ENCODE measurements around the gene NFATC1.

NFATC1 gene

DNA sequence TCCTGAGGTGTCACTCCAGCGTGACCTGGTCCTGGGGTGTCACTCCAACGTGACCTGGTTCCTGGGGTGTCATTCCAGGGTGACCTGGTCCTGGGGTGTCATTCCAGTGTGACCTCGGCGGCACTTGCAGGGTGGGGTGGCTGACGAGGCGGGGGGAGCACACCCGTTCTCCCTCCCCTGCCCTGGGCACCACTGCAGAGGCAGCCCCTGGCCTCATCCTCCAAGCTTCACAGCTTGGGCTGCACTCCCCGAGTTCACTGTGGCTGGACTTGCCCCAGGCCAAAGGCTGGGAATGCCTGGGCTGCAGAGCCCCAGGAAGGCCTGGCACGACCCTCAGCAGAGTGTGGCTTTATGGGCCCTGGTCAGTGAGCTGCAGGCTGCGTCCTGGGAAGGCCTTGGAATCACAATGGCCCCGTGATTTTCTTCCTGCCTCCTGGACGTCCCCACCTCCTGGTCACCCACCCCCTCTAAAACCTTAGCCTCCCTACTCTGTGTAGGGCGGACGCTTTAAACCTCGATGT, 88.3 kb downstream of the NFATC1 start:
- no peak for TF ChIP-seq RARB (CRISPR knock-in tag; IDR thresholded peaks at IDR 0.05)
- TF ChIP-seq, protein P1, sequence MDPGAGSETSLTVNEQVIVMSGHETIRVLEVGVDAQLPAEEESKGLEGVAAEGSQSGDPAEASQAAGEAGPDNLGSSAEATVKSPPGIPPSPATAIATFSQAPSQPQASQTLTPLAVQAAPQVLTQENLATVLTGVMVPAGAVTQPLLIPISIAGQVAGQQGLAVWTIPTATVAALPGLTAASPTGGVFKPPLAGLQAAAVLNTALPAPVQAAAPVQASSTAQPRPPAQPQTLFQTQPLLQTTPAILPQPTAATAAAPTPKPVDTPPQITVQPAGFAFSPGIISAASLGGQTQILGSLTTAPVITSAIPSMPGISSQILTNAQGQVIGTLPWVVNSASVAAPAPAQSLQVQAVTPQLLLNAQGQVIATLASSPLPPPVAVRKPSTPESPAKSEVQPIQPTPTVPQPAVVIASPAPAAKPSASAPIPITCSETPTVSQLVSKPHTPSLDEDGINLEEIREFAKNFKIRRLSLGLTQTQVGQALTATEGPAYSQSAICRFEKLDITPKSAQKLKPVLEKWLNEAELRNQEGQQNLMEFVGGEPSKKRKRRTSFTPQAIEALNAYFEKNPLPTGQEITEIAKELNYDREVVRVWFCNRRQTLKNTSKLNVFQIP (CRISPR knock-in tag; IDR thresholded peaks at IDR 0.05; ENCODE audit: borderline replicate concordance, low read depth) = no peak
- TF ChIP-seq ZNF70 (CRISPR knock-in tag; IDR thresholded peaks at IDR 0.05) = no peak
- TF ChIP-seq ZFP3 (CRISPR knock-in tag; IDR thresholded peaks at IDR 0.05) = no peak
- TF ChIP-seq, protein P2, sequence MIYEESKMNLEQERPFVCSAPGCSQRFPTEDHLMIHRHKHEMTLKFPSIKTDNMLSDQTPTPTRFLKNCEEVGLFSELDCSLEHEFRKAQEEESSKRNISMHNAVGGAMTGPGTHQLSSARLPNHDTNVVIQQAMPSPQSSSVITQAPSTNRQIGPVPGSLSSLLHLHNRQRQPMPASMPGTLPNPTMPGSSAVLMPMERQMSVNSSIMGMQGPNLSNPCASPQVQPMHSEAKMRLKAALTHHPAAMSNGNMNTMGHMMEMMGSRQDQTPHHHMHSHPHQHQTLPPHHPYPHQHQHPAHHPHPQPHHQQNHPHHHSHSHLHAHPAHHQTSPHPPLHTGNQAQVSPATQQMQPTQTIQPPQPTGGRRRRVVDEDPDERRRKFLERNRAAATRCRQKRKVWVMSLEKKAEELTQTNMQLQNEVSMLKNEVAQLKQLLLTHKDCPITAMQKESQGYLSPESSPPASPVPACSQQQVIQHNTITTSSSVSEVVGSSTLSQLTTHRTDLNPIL (CRISPR knock-in tag; IDR thresholded peaks at IDR 0.05; ENCODE audit: low read depth) = no peak
- TF ChIP-seq ZNF8 (CRISPR knock-in tag; IDR thresholded peaks at IDR 0.05) = no peak
- TF ChIP-seq TOX (CRISPR knock-in tag; IDR thresholded peaks at IDR 0.05; ENCODE audit: borderline replicate concordance) = no peak
- no peak for TF ChIP-seq PPARA (CRISPR knock-in tag; IDR thresholded peaks at IDR 0.05; ENCODE audit: borderline replicate concordance)
- no peak for TF ChIP-seq ISL1 (CRISPR knock-in tag; IDR thresholded peaks at IDR 0.05)
- TF ChIP-seq, protein P3, sequence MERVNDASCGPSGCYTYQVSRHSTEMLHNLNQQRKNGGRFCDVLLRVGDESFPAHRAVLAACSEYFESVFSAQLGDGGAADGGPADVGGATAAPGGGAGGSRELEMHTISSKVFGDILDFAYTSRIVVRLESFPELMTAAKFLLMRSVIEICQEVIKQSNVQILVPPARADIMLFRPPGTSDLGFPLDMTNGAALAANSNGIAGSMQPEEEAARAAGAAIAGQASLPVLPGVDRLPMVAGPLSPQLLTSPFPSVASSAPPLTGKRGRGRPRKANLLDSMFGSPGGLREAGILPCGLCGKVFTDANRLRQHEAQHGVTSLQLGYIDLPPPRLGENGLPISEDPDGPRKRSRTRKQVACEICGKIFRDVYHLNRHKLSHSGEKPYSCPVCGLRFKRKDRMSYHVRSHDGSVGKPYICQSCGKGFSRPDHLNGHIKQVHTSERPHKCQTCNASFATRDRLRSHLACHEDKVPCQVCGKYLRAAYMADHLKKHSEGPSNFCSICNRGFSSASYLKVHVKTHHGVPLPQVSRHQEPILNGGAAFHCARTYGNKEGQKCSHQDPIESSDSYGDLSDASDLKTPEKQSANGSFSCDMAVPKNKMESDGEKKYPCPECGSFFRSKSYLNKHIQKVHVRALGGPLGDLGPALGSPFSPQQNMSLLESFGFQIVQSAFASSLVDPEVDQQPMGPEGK (CRISPR knock-in tag; IDR thresholded peaks at IDR 0.05; ENCODE audit: borderline replicate concordance) = no peak
- TF ChIP-seq, protein P4, sequence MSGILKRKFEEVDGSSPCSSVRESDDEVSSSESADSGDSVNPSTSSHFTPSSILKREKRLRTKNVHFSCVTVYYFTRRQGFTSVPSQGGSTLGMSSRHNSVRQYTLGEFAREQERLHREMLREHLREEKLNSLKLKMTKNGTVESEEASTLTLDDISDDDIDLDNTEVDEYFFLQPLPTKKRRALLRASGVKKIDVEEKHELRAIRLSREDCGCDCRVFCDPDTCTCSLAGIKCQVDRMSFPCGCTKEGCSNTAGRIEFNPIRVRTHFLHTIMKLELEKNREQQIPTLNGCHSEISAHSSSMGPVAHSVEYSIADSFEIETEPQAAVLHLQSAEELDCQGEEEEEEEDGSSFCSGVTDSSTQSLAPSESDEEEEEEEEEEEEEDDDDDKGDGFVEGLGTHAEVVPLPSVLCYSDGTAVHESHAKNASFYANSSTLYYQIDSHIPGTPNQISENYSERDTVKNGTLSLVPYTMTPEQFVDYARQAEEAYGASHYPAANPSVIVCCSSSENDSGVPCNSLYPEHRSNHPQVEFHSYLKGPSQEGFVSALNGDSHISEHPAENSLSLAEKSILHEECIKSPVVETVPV (CRISPR knock-in tag; IDR thresholded peaks at IDR 0.05) = no peak
- TF ChIP-seq SNAI2 (CRISPR knock-in tag; IDR thresholded peaks at IDR 0.05) = no peak
- TF ChIP-seq, protein P5, sequence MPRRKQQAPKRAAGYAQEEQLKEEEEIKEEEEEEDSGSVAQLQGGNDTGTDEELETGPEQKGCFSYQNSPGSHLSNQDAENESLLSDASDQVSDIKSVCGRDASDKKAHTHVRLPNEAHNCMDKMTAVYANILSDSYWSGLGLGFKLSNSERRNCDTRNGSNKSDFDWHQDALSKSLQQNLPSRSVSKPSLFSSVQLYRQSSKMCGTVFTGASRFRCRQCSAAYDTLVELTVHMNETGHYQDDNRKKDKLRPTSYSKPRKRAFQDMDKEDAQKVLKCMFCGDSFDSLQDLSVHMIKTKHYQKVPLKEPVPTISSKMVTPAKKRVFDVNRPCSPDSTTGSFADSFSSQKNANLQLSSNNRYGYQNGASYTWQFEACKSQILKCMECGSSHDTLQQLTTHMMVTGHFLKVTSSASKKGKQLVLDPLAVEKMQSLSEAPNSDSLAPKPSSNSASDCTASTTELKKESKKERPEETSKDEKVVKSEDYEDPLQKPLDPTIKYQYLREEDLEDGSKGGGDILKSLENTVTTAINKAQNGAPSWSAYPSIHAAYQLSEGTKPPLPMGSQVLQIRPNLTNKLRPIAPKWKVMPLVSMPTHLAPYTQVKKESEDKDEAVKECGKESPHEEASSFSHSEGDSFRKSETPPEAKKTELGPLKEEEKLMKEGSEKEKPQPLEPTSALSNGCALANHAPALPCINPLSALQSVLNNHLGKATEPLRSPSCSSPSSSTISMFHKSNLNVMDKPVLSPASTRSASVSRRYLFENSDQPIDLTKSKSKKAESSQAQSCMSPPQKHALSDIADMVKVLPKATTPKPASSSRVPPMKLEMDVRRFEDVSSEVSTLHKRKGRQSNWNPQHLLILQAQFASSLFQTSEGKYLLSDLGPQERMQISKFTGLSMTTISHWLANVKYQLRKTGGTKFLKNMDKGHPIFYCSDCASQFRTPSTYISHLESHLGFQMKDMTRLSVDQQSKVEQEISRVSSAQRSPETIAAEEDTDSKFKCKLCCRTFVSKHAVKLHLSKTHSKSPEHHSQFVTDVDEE (CRISPR knock-in tag; IDR thresholded peaks at IDR 0.05) = no peak
- no peak for TF ChIP-seq TCF4 (CRISPR knock-in tag; IDR thresholded peaks at IDR 0.05; ENCODE audit: borderline replicate concordance)
- no peak for TF ChIP-seq ESRRG (CRISPR knock-in tag; IDR thresholded peaks at IDR 0.05)
- TF ChIP-seq ARNTL (CRISPR knock-in tag; IDR thresholded peaks at IDR 0.05; ENCODE audit: borderline replicate concordance, low read depth) = no peak
- TF ChIP-seq ZNF565 (CRISPR knock-in tag; conservative IDR thresholded peaks at IDR 0.05; ENCODE audit: low read depth) = no peak
- ATAC-seq = no peak

DNA sequence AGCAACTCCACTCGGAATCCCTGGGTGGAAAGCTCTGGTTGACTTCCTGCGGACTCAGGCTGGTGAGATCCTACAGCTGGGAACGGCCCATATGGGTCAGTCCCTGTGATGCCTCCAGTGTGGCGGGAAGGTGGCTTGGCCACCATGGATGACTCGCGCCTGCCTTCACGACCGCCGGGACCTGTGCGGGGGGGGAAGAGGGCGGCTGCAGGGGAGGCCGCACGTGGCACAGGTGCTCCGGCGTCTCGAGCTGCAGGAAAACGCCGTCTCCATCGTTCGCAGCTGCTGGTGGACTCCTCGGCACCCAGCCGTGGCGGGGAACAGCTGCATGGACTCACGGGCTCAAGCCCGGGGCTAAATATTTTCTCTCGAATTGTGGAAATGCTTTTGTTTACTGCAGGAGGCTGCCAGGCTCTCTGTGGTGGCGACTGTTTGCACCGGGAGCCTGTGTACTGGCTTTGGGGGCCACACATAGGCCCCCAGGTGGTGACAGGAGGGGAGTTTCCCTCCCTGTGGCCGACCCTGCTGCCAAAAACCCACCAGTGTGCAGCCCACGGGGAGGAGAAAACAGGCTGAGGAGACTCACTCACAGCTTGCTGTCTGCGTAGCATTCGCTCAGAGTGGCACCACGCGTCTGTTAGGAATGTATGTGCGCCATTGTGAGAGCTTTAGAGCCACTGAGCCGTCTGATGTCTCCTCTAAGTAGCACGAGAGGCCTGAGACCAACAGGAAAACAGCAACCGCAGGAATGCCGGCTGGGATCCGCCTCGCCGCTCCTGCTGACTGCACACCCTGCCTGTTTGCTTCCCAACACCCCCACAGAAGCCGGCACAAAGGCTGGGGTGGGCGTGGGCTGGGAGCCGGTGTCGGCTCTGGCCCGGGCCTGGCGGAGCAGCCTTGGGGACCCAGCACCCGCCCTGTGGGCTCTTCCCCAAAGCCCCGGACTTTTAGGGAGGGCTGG, 89.2 kb downstream of the NFATC1 start:
- peak; percentile 86 for ATAC-seq
- TF ChIP-seq, protein P4 (CRISPR knock-in tag; IDR thresholded peaks at IDR 0.05) = no peak
- TF ChIP-seq ZNF565 (CRISPR knock-in tag; conservative IDR thresholded peaks at IDR 0.05; ENCODE audit: low read depth) (no peak), ESRRG (CRISPR knock-in tag; IDR thresholded peaks at IDR 0.05) (no peak), PPARA (CRISPR knock-in tag; IDR thresholded peaks at IDR 0.05; ENCODE audit: borderline replicate concordance) (no peak), ZC3H10 (CRISPR knock-in tag; IDR thresholded peaks at IDR 0.05) (no peak), SNAI2 (CRISPR knock-in tag; IDR thresholded peaks at IDR 0.05) (no peak), ISL1 (CRISPR knock-in tag; IDR thresholded peaks at IDR 0.05) (no peak), RARB (CRISPR knock-in tag; IDR thresholded peaks at IDR 0.05) (no peak), ZNF70 (CRISPR knock-in tag; IDR thresholded peaks at IDR 0.05) (no peak), ZNF8 (CRISPR knock-in tag; IDR thresholded peaks at IDR 0.05) (no peak), CSDC2 (CRISPR knock-in tag; IDR thresholded peaks at IDR 0.05) (no peak), ZFP30 (CRISPR knock-in tag; IDR thresholded peaks at IDR 0.05) (no peak)
- TF ChIP-seq, protein P1 (CRISPR knock-in tag; IDR thresholded peaks at IDR 0.05; ENCODE audit: borderline replicate concordance, low read depth) = no peak
- TF ChIP-seq, protein P2 (CRISPR knock-in tag; IDR thresholded peaks at IDR 0.05; ENCODE audit: low read depth) = no peak
